SK-N-MC (cell line): ENCODE data around the gene SLC51B.

Experiments
- DNase-seq: peaks from one replicate; pipeline ENCODE4 v3.0.0-alpha.2; 2011; ENCODE audit warnings: low read depth, low spot score
- H3K27ac ChIP-seq: fragments of 200-600 bp; sonication (generic); 2 replicates; pipeline ENCODE4 v1.5.1; 2016; ENCODE audit warnings: mixed run types
- H3K36me3 ChIP-seq: fragments of 200-600 bp; sonication (generic); 2 replicates; pipeline ENCODE4 v1.6.1; 2017; ENCODE audit warnings: antibody characterized with exemption, low read length, mixed read lengths; ENCODE audit not compliant: insufficient read depth
- H3K4me3 ChIP-seq: fragments of 200-600 bp; sonication (generic); 2 replicates; pipeline ENCODE4 v1.5.1; 2016
- H3K9ac ChIP-seq: fragments of 200-600 bp; sonication (generic); 2 replicates; pipeline ENCODE4 v1.8.0; 2017; ENCODE audit warnings: mixed run types, mixed read lengths; ENCODE audit not compliant: insufficient read length
- H3K9me3 ChIP-seq: fragments of 200-600 bp; sonication (generic); 2 replicates; pipeline ENCODE4 v1.6.1; 2017; ENCODE audit warnings: low read depth, mild to moderate bottlenecking, antibody characterized with exemption, low read length, moderate library complexity, mixed read lengths
- EZH2 ChIP-seq: fragments of 200-600 bp; sonication (generic); IDR thresholded peaks from one replicate; pipeline ENCODE4 v1.6.1; 2017; ENCODE audit warnings: antibody characterized with exemption
- FOXP2 ChIP-seq: optimal IDR thresholded peaks from 2 replicates; pipeline ENCODE3; 2011; ENCODE audit warnings: mild to moderate bottlenecking, moderate library complexity; ENCODE audit not compliant: insufficient read depth; ENCODE audit errors: extremely low read length, control extremely low read depth
- POLR2AphosphoS5 ChIP-seq: IDR thresholded peaks from 2 replicates; pipeline ENCODE4 v1.6.1; 2012; ENCODE audit warnings: mild to moderate bottlenecking, low read depth, low read length, borderline replicate concordance

The SLC51B gene

DNA sequence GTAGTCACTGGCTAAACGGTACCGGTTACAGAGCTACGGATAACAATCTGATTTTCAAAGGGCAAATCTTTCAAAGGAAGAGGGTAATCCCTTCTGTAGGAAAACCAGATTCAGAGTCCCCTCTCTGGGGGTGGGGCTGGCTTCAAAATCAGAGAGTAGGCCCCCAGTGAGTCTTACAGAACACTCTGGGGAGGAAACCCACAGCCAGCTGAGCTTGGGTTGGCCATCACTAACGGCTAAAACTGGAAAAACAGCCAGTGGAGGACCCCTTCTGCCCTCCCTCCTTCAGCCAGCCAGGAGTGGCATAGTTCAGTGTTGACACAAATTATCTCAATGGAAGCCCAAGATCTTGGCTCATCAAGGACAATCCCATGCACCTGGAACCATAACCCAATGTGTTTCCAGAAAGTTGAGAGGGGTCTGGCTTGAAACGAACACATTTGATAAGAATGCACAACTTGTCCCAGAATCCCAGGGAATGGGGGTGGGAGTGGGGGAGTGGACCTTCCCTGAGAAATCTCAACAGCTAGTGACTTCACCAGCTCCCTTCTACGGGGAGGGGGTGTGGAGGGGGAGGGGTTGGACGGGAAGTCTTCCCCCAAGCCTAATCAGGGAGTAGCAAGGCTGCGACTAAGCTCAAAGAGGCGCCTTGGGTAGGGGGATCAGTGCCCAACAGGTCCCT is 21.6 kb downstream of the SLC51B start:
- Histone ChIP-seq H3K4me3 (no peak overlapping the region), H3K27ac (no peak overlapping the region), H3K36me3 (no peaks in the 10 kb centered on the region), H3K9me3 (no peaks in the 10 kb centered on the region), H3K9ac (no peak overlapping the region)
- TF ChIP-seq POLR2AphosphoS5 (no peak), FOXP2 (no peak), EZH2 (no peak)
- no peak for DNase-seq

DNA sequence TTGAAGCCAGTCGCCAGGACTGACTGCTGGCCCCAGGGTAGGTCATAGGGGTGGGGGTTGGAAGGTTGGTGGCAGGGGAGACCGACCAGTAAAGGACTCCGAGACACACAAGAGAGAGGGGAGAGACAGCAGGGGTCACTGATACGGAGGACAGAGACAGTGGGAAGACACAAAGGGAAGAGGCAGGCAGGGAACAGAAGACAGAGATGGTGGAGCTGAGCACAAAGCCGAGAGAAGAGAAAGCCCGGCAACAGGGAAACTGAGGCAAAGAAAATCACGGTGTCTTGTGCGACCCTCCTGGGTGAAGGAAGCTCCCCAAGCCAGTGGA is 22.1 kb downstream of the SLC51B start:
- Histone ChIP-seq H3K4me3 (no peak overlapping the region), H3K9me3 (no peaks in the 10 kb centered on the region), H3K9ac (no peak overlapping the region), H3K27ac (no peak overlapping the region), H3K36me3 (no peaks in the 10 kb centered on the region)
- no peak for TF ChIP-seq FOXP2
- TF ChIP-seq POLR2AphosphoS5: no peak
- no peak for TF ChIP-seq EZH2
- DNase-seq: no peak

DNA sequence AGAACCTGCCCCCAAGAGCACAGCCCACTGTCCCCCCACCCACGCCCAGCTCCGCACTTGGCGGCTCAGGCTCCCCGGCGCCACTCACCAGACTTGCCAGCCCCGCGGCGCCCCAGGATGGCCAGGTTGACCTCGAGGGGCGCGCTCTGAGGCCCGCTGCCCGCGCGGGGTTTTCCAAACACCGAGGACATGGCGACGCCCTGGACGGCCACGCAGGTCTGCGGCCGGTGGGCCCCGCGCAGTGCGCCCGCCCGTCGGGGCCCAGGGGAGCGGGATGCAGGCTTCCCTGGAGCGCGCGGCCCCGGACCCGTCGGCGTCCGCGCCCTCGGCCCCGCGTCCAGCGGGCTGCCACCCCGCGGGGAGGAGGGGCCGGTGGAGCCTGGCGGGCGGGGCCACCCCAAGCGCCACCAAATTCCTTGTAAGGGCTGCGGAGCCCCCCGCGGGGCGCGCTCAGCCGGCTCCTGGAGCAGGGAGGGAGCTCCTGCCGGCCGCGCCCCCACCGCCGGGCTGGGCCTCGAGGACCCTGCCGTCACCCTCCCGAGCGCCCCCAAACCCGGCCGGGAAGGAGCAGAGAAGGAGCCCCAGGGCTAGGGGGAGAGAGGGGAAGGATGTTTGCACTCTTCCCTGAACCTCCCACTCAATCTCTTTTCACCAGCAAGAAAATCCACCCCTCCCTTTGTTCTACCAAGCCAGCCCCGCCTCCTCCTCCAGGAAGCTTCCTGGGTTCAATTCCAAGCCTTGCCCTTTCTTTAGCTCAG is 22.6 kb downstream of the SLC51B start, which contains the start of gene RASL12:
Gene RASL12, minus strand, starts transcription at position 347 of the 758 bp plus-strand sequence. Its CDS starts 156 bp downstream, at position 191.
- Histone ChIP-seq H3K9ac (no peak within 1 kb of the TSS), H3K36me3 (no peaks in the 10 kb centered on the region), H3K4me3 (no peak within 1 kb of the TSS), H3K9me3 (no peaks in the 10 kb centered on the region), H3K27ac (no peak within 1 kb of the TSS)
- TF ChIP-seq POLR2AphosphoS5 (no peak), FOXP2 (no peak), EZH2 (no peak)
- DNase-seq: no peak

DNA sequence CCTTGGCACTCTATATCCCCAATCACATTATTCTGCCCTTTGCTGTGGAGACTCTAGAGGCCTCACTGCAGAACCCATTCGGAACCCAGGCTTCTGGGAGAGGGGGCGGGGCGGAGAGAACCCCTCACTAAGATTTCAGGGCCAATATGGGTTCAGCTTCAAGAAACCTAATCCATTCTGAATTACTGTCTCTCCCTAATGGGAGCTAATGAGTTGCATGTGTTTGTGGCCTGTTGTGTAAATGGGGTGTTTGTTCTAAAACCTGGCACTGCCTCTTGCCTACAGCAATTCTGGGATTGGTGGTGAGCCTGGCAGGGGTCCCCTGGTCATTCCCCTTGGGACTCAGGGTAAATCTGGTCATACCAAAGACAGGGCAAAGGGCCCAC is 23.2 kb downstream of the SLC51B start:
- Histone ChIP-seq H3K9me3 (no peaks in the 10 kb centered on the region), H3K4me3 (no peak overlapping the region), H3K9ac (no peak overlapping the region), H3K36me3 (no peaks in the 10 kb centered on the region), H3K27ac (no peak overlapping the region)
- no peak for DNase-seq
- TF ChIP-seq FOXP2 (no peak), POLR2AphosphoS5 (no peak), EZH2 (no peak)

DNA sequence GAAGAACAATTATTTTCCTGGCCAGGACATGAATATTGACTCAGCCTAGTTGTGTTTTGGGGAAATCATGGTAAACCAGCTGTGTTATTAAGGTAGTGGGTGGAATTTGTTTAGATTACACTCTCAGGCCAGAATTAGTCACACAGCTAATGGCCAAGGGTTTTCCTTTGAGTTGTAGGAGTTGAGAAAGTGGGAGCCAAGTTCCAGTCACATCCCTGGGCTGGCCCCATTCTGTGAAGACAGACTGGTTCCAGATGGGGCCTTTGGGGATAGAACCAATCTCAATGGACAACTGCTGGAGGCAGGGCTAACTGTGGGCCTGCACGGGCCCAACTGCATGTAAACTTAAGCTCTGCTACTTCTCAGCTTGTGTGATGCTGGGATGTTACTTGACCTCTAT is 24.0 kb downstream of the SLC51B start:
- no peak for TF ChIP-seq EZH2
- TF ChIP-seq FOXP2: no peak
- no peak for TF ChIP-seq POLR2AphosphoS5
- Histone ChIP-seq H3K36me3 (no peaks in the 10 kb centered on the region), H3K27ac (no peak overlapping the region), H3K4me3 (no peak overlapping the region), H3K9me3 (no peaks in the 10 kb centered on the region), H3K9ac (no peak overlapping the region)
- no peak for DNase-seq

DNA sequence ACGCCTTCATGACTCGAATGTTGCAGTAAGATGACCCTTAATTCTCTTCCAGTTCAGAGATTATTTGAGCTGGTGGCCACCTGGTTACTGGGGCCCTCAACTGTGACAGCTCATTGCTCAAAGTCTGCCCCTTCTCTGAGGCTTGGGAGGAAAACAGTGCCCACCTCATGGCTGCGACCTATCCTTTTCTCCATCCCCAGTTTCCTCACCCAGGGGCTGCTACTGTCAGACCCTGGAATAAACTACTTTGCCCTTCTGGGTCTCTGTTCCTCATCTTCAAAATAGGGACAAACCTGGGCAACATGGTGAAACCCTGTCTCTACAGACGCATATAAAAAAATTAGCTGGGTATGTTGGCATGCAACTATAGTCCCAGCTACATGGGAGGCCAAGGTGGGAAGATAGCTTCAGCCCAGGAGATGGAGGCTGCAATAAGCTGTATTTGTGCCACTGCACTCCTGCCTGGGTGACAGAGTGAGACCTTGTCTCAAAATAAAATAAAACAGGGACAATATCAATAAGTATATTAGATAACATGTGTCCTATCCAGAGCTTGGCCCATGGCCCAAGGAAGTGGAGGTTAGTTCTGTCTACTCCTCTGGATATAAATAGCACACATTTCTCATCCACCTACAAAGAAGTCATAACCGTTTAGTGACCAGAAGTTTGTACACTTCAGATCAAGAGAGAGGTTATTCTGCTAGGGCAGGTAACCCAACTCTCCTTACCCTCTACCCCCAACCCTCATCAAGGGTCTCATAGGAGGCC is 24.8 kb downstream of the SLC51B start:
- no peak for DNase-seq
- no peak for TF ChIP-seq EZH2
- no peak for TF ChIP-seq POLR2AphosphoS5
- no peak for TF ChIP-seq FOXP2
- Histone ChIP-seq H3K27ac (no peak overlapping the region), H3K9ac (no peak overlapping the region), H3K4me3 (no peak overlapping the region), H3K9me3 (no peaks in the 10 kb centered on the region), H3K36me3 (no peaks in the 10 kb centered on the region)

DNA sequence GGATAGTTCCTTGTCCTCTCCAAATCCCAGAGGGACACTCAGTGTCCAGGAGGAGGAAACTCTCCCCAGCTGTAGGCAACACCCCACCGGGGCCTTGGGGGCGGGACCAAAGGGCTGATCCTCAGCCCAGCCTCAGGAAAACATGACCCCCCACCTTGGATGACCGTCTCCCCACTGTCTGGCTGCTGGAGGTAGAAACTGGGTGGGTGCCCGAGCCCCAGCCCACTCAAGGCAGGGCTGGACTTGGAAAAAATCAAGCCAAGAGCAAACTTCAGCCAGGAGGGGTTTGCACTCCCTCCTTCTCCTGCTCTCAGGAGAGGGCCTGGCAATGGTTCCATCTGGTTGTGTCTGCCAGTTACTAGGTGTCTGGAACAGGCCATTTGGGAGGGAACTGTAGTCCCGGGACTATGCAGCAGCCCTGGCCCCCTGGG is 26.2 kb downstream of the SLC51B start:
- no peak overlapping the region for H3K4me3 ChIP-seq

DNA sequence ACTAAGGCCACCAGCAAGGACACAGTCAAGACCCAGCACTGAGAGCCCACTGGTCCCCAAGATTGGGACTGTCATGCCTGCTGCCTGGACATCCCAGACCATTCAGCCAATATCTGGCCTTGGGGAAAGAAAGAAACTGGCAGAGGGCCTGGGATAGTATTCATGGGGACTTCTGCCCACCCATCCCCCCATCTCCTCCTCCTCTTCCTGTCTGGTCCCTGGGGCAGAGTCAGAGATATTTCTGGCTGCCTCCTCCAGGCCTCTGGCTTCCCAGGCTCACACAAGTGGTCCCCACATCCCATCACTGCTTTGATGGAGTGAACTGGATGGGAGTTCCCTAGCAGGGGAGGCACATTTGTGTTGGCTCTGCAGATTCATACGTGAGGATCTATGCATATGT is 26.8 kb downstream of the SLC51B start:
- TF ChIP-seq POLR2AphosphoS5: no peak
- no peak for TF ChIP-seq FOXP2
- TF ChIP-seq EZH2: no peak

More for the DNA sequence above, 26.2 kb downstream of the SLC51B start:
- no peaks in the 10 kb centered on the region for H3K9me3 ChIP-seq
- no peak overlapping the region for H3K27ac ChIP-seq
- H3K36me3 ChIP-seq: no peaks in the 10 kb centered on the region
- no peak for TF ChIP-seq POLR2AphosphoS5
- H3K9ac ChIP-seq: no peak overlapping the region
- DNase-seq: no peak

More for the DNA sequence above, 26.8 kb downstream of the SLC51B start:
- H3K4me3 ChIP-seq: no peak overlapping the region
- DNase-seq: no peak
- no peaks in the 10 kb centered on the region for H3K36me3 ChIP-seq
- H3K27ac ChIP-seq: no peak overlapping the region
- no peak overlapping the region for H3K9ac ChIP-seq
- H3K9me3 ChIP-seq: no peaks in the 10 kb centered on the region
